GM21717 (cell line): ENCODE data around the gene SCAI.
"Not testable (repeated sequence)": the region's sequence is repeated elsewhere in the genome, so short reads cannot be mapped to it uniquely, and the experiment has no call there.

ENCODE experiments used
- ATAC-seq: cut with Tn5 transposase; IDR thresholded peaks from one replicate; pipeline ENCODE4 v1.9.1; 2021; ENCODE audit warnings: mild to moderate bottlenecking, moderate library complexity; ENCODE audit not compliant: unreplicated experiment

The SCAI gene

DNA sequence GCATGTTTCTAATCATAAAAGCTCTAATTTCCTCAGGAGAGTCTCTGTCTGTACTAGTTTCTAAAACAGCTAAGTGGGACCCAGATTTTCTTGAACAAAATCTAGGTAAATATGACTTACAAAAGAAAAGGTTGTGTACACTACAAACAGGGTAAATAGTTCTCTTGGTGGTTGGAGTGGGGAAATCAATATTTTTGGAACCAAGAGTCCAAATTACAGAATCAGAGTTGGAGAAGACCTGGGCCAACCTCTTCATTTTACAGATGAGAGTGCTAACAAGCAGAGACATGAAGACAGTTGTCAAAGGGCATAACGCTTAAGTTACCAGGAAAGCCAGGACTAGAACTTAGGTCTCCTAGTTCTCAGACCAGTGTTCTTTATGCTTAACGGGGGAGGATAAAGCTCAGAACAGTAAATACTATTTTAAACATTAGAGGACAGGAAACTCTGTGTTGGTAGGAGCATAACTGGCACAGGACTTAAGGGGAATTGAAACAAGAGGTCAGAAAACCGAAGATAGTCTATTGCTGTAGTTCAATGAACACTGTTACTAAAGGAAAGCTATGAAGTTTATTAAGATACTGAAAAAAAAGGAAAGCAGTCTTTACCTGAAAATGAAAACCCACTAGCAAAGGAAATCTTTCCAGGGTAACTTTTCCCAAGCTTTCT is 193.1 kb downstream of the SCAI start:
- no peak for ATAC-seq

DNA sequence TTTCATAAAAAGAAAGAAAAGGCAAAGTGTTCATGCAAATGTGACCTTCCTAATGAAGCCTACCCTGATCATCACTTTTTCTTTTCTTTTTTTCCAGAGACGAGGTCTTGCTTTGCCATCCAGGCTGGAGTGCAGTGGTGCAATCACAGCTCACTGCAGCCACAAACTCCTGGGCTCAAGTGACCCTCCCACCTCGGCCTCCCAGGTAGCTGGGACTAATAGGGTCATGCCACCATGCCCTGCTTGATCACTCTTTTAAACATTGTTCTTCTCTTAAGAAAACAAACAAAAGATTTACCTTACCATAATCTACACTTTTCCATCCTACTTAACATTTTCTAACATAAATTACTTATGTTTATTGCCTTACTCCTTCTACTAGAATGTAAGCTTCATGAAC is 193.9 kb downstream of the SCAI start:
- ATAC-seq, result no peak

DNA sequence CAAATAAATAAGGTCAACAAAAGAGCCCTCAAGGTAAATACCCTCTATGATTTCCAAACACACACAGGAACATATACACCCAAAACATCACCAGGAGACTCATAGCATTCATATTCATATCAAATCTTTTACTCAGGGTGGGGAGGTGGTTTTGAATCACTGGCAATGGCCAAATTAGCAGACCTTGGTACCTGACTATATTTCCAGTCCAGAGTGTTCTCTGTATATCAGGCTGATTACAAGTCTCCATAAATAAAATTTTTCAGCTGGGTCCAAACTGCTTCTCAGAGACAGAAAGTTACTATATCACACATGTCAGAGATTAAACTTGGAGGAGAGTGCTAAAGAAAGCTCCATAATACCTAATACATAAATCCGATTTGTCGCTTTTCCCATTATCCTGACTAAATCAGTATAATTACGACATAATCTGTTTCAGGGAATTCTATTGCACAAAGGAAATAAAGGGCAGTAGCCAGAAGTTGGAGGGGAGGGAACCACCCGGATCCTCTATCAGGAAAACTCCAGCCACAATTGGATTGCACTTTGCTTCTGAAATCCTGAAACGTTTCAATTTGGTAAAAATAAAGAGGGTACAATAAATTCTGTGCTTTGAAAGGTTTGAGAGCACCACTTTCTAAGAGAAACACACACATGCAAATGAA is 195.5 kb downstream of the SCAI start:
- no peak for ATAC-seq

DNA sequence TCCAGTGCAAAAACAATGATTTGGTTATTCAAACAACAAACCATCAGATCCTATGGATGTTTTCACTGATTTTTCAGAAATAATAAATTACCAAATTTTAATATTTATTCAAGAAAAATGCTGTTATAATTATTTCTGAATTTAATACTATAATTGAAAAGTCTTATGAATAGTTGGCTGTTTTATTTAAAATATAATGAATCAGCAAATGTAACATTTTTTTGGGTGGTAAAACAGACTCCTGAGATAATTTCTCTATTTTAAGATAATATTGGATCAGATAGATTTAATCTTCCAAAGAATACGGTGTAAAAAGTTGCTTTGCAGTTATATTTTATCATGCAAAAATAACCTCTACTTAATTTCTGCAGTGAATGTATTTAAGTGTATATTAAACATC is 197.2 kb downstream of the SCAI start:
- no peak for ATAC-seq

DNA sequence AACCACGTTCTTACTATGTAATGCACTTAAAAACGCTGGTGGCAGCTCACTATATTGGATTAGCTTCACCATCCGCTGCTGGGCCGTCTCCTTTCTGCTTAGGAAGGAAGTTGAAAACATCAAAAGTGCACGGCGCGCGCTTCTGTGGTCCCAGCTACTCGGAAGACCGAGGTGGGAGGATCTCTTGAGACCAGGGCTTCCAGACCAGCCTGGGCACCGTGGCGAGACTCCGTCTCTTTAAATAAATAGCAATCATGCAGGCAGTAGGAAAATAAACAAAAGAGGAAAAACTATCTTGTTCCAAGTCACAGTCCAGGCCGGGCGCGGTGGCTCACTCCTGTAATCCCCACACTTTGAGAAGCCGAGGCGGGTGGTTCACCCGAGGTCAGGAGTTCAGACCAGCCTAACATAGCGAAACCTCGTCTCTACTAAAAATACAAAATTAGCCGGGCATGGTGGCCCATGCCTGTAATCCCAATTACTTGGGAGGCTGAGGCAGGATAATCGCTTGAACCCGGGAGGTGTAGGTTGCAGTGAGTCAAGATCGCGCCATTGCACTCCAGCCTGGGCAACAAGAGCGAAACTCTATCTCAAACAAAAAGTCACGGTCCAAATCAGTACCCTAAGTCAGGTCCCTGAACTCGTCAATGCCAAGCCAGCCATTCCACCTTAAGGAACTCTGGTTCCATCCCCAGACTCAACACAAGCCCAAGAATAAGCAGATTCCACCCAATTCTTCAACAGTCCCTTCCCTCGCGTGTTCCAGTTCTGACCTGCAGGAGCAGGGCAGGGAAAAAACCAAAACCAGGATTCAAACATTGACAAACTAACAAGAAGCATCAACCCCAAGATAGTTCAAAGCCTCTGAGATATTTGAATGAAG is 201.4 kb downstream of the SCAI start:
- ATAC-seq, result no peak

DNA sequence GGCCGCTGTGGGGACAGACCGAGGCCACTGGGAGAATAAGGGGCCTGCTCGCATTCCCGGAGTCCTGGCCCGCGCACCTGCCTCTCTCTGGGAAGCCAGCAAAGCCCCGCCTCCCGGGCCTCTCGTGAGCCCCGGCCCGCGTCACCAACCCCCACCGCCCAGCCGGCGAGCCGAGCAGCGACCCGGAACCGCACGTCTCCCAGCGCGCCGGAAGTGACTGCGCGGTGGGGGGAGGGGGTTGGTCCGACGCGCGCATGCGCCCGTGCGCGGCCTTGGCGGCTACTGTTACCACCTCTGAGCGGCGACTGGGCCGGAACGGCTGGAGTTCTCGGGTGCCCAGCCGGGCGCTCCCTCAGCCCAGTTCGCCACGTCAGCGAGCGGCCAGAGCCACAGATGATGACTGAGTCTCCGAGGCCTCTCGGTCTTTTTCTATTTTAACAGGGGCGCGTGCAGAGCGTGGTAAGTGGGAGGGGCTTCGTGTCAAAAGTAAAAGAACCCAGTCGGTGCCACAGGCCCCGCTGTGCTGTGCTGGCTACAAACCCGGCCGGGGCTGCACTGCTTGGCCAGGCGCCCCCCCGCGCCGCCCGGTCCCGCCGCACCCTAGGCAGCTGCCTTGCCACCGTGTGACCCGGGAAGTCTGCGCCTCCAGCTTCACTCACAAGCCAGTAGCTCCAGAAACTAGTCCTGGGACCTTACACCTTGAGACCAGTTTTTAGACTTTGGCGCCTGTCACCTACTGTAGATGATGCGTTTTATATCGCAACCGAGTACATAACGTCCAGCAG is 202.2 kb downstream of the SCAI start, which contains the start of gene GOLGA1:
Gene GOLGA1 (minus strand): TSS at position 190 of the 785 bp plus-strand sequence. CDS start 2,372 bp downstream, outside the sequence.
- ATAC-seq, result peak; percentile 72

DNA sequence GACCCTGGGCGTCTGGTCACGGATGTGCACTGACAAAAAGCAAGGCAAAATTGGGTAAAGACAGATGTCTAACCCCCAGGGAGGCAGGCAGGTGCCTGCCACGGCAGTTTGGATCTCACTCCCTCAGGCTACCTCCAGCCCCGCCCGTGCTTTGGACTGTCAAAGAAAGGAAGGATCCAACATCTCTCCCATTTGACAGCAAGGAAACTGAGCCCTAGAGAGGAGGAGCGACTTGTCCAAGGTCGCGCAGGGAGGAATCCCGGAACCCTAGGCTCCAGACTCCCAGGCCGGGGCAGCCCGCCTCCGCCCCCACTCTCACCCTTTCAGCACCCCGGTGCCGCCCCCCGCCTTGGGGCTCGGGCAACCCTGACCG is 202.8 kb downstream of the SCAI start:
- ATAC-seq, result peak; percentile 45

DNA sequence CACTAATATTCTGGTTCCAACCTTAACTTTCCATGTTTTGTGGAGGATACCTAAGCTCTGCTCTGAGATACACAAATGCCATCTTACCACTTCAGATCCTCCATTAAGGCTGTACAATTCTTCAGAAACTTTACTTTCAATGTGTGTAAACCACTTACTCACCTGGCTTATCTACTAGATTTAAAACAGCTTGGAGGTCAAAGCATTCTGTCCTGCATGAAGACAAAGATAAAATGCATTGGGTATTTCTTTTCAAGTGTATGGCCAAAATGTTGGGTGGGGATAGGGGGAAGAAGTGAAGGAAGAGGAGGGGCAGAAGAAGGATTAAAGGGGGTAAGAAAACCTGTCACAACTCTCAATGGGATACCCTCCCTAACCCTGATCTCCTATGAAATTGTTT is 203.4 kb downstream of the SCAI start:
- no peak for ATAC-seq

DNA sequence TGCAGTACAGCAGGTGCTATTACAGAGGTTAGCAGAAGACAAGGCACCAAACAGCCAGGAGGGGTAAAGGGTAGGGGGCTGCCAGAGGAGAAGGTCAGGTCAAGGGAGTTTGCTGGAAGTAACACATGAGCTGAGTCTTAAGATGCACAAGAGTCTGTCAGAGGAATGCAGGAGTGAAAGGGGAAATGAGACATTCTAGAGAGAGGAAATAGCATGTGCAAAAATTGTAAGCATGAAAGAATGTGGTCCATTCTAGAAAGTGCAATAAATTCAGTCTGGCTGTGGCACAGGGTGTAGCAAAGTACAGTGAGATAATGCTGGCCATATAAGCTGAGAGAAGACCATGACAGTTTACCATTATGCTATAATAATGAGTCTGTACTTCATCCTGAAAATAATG is 209.0 kb downstream of the SCAI start:
- no peak for ATAC-seq

DNA sequence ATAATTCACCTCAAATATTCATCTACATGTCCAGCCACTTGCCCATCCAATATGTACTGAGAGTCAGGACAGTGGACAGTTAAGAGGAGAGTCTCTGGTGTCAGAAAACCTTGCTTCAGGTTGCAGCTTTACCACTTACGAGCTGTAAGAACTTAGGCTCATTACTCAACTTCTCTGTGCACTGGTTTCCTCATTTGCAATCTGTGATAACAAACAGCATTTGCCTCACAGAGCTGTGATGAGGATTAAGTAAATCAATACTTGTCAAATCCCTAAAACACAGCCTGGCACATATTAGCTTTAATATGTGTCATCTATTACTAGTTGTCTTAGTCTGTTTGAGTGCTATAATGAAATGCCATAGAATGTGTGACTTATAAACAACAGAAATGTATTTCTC is 211.0 kb downstream of the SCAI start:
- ATAC-seq, result no peak

DNA sequence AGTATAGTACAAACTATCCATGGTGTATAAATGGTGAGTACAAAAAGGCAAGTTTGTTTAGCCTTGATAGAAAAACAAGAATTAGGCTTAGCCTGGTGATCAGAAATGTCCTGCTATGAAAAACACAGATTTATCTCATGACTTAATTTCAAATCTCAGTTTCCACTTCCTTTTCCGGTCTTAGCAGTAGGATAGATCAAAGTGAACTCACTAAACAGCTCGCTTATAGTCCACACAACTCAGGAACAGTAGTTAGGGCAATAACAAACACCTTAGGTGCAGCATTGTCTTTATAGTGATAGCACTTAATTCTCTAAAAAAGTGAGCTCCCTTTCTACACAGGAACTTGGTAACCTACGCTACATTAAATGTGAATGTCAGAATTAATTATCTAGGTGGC is 213.9 kb downstream of the SCAI start:
- ATAC-seq, result no peak

DNA sequence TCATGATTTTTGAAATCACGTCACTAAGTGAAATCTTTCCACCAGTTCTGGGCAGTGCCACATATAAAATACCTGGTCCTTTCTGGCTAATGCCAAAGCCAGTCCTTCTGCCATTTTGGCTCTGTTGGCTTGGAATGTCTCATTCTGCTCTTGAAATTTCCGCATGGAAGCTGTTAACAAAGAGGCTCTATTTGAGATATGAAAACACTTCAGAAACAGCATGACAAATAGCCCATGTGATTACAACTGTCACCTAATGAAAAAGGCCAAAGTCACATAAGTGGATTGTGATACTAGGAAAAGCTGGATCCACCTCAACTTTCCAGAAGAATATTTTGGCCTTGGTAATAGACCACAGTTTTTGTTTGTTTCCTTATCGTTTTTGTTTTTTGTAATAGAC is 215.2 kb downstream of the SCAI start:
- ATAC-seq, result no peak

DNA sequence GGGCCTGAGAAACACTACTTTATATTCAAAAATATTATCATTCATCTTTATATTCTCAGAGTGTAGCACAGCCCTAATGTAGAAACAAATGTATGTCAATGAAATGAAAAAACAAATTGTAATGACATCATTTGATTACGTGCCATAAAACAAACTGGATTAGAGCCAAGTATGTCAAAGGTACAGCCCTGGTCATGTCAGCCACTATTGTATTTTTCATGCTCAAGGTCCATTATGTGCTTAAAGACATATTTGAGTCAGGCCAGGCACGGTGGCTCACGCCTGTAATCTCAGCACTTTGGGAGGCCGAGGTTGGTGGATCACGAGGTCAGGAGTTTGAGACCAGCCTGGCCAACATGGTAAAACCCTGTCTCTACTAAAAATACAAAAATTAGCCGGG is 222.9 kb downstream of the SCAI start:
- ATAC-seq, result not testable (repeated sequence)

DNA sequence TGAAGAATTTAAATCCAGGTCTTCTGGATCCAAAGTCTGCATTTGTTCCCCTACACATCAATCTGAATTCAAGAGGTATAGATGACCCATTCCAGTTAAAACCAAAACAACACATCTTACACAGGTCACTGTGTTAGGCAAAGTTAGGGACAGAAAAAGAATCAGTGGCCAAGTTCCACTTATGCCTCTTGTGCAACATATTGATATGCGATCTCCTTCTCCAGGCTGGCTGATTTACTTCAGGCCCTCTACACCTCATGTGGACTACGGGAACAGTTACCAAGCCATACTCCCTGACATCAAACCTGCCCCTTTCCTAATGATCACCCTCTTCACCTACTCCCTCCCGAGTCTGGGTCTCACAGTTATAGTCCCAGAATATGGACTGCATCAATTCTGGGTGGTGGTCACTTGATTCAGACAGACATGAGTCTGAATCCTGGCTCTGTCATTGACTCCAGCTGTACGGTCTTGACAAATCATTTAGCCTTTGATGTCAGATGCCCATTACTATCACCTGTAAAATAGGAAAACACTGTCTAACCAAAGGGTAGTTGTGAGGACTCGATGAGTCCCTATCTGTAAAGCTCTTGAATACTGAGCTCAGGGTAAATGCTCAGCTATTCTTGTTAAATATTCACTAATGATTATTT is 228.4 kb downstream of the SCAI start:
- ATAC-seq, result no peak

DNA sequence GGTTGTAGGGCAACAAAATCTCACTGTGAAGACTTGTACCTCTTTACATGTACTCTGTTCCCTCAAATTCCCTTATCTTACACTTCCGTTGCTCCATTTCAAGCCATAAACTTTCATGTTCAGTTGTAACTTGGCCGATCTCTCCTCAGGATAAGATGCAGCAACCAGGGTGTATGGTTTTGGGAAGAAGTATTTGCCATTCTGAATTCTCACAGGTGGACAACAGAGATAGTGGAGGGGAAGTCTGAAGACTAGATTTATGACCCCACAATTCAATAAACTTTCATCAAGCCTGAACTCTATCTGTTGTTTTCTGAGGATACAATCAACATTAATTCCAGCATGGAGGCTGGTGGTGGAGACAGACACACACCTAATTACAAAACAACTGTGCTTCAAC is 229.9 kb downstream of the SCAI start:
- no peak for ATAC-seq

DNA sequence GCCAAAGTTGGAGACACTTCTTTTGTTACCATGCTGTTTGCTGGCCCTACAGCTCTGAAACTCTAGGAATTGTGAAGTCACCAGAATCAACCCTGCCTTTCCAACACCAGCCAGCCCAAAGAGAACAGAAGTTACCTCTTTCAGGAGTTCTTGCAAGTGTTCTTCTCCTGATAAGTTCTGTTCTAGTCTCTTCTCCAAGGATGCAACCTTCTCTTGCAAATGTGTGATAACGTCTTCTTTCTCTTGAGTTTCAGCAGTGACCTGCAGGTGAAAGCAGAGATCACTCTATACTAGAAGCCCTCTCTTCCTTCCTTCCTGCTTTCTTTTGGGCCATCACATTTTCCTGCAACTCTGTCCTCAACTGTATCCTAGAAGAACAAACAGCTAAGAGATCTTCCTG is 231.6 kb downstream of the SCAI start:
- ATAC-seq, result no peak

DNA sequence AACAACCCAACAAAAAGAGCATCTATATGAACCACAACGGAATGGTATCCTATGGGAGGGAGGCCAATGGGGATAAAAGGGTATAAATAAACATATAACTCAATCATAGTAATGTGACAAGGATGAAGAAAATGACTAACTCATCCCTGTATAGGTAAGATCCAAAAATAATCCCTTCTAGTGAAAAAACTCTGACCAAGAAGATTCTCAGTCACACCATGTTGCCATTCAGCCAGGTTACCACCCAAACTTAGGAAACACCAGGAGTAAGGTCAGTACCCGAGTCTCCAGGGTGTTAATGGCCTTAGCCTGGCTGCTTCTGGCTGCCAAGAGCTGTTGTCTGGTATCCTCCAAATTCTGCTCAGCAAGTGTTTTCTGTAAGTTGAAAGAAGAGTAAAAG is 235.2 kb downstream of the SCAI start:
- no peak for ATAC-seq

DNA sequence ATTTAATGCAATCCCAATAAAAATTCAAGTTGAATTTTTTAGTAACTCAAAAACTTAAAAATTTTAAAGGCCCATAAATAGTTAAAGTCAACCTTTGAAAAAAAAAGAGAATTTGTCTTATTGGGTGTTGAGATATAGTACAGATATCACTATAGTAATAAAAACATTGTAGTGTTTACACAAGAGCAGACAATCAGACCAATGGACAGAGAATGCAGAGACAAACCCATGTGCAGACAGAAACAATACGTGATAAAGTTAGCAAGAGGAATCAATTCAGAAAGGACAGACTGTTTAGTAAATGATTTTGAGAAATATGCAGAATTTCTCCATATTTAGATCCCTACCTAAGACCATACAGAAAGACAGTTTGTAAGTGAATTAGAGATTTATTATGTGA is 236.4 kb downstream of the SCAI start:
- no peak for ATAC-seq

DNA sequence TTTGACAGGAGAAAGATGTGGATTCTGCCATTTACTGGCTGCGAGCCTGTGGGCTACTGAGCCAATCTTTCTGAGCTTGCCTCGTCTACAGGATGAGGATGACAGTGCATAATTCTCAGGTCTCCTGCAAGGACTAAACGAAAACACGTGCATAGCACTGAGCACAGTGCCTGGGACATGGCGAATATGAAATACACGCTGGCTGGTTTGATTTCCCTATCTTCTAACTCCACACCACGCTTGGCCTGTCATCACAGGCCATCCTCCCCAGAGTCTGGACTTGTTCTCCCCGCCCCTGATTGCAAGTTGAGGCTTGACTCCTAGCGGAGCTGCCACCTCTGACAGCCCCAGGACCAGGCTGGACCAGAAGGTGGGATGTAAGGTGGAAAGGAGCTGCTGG is 243.5 kb downstream of the SCAI start:
- no peak for ATAC-seq
